HepG2 (cell line): ENCODE measurements around the gene TRIM31. TPM values are rescaled to one million over a fixed set of nuclear protein-coding genes. Genes with fewer than 3 reads are reported as not detected.

Experiments
- ADNP ChIP-seq: sonication (generic); formaldehyde crosslinking; IDR thresholded peaks from 2 replicates; pipeline ENCODE4 v1.4.0; 2020; ENCODE audit warnings: missing genetic modification reagents
- DDIT3 ChIP-seq: sonication (generic); formaldehyde crosslinking; IDR thresholded peaks from 2 replicates; pipeline ENCODE4 v1.4.0; 2020; ENCODE audit warnings: mild to moderate bottlenecking, missing genetic modification reagents
- ELF3 ChIP-seq: IDR thresholded peaks from 2 replicates; pipeline ENCODE4 v1.6.1; 2016; ENCODE audit warnings: missing genetic modification reagents, missing compliant biosample characterization
- GTF2F1 ChIP-seq: fragments of 150-350 bp; IDR thresholded peaks from 2 replicates; pipeline ENCODE4 v1.6.1; 2014; ENCODE audit warnings: low read length
- HMGXB3 ChIP-seq: sonication (generic); formaldehyde crosslinking; IDR thresholded peaks from 2 replicates; pipeline ENCODE4 v1.4.0; 2020; ENCODE audit warnings: missing genetic modification reagents, borderline replicate concordance
- ISX ChIP-seq: sonication (generic); formaldehyde crosslinking; conservative IDR thresholded peaks from 2 replicates; pipeline ENCODE4 v1.5.0; 2020; ENCODE audit warnings: missing genetic modification reagents
- LCORL ChIP-seq, 2 experiments: fragments of 450-650 bp in 1 of 2; sonication (generic) in 1 of 2; formaldehyde crosslinking in 1 of 2; IDR thresholded peaks; 2 replicates each; pipeline versions ENCODE4 v1.5.0 to v1.6.1; 2017 to 2020; ENCODE audit warnings: antibody characterized with exemption in 1 of 2, missing genetic modification reagents in 1 of 2
- NKX3-1 ChIP-seq: sonication (generic); formaldehyde crosslinking; IDR thresholded peaks from 2 replicates; pipeline ENCODE4 v1.5.0; 2020; ENCODE audit warnings: missing genetic modification reagents
- PAXIP1 ChIP-seq: sonication (generic); formaldehyde crosslinking; conservative IDR thresholded peaks from 2 replicates; pipeline ENCODE4 v1.4.0; 2020; ENCODE audit warnings: mild to moderate bottlenecking, missing genetic modification reagents, moderate library complexity
- PHB2 ChIP-seq: fragments of 450-650 bp; IDR thresholded peaks from 2 replicates; pipeline ENCODE4 v1.6.1; 2018; ENCODE audit not compliant: partially characterized antibody
- THAP11 ChIP-seq: IDR thresholded peaks from 2 replicates; pipeline ENCODE4 v1.6.1; 2016; ENCODE audit warnings: missing biosample characterization, missing genetic modification reagents
- ZBTB3 ChIP-seq: sonication (generic); formaldehyde crosslinking; IDR thresholded peaks from 2 replicates; pipeline ENCODE4 v1.4.0; 2020; ENCODE audit warnings: low read depth, mild to moderate bottlenecking, moderate library complexity, missing genetic modification reagents, borderline replicate concordance
- ZNF12 ChIP-seq: sonication (generic); formaldehyde crosslinking; IDR thresholded peaks from 2 replicates; pipeline ENCODE4 v1.5.0; 2020; ENCODE audit warnings: missing genetic modification reagents
- ZNF646 ChIP-seq: sonication (generic); formaldehyde crosslinking; IDR thresholded peaks from 2 replicates; pipeline ENCODE4 v1.9.0; 2021; ENCODE audit warnings: mild to moderate bottlenecking, missing genetic modification reagents
- polyA plus RNA-seq, 8 experiments: library from polyadenylated mRNA; depleted of rRNA in 3 of 8; stranded (reverse) in 7 of 8; unstranded in 1 of 8; fragments of >200 nt; fragmentation: Illumina TruSeq in 4 of 8; extraction: Trizol in 4 of 8; gene quantifications; 2 replicates each; pipeline versions ENCODE4 v1.2.1 to v1.2.3, GENCODE V29; 2011 to 2016; ENCODE audit warnings: low read depth in 4 of 8, missing spikeins in 1 of 8, mixed read lengths in 1 of 8; ENCODE audit not compliant: insufficient read depth in 1 of 8
- total RNA-seq, 5 experiments: library from RNA; depleted of rRNA; stranded (reverse); fragments of >200 nt; fragmentation: Illumina TruSeq; extraction: Trizol; gene quantifications; 2 replicates each; pipeline ENCODE4 v1.2.3, GENCODE V29; 2016; ENCODE audit warnings: low read depth in 1 of 5

TRIM31 gene
- total and polyA plus RNA-seq, 2 of the 13 experiments (the other 11 are each of a cell fraction or from before 2014, with no cell fraction given), result 0.13 to 0.51 TPM

GRCh38 chr6:30100585-30101443 is 12.1 kb downstream of the TRIM31 start (continued):
- TF ChIP-seq ZNF646 (no peak), ISX (CRISPR knock-in tag) (no peak), ADNP (CRISPR knock-in tag) (no peak), ELF3 (peak; percentile 77), GTF2F1 (no peak), DDIT3 (CRISPR knock-in tag) (no peak), LCORL (IDR thresholded peaks at IDR 0.05) (peak; percentile 44; the same call in 1 of the 2 replicates), LCORL (CRISPR knock-in tag; IDR thresholded peaks at IDR 0.05) (peak; percentile 99), PHB2 (no peak), NKX3-1 (no peak), PAXIP1 (CRISPR knock-in tag) (peak; percentile 89), ZBTB3 (CRISPR knock-in tag) (peak; percentile 28; the same call in 1 of the 2 replicates), HMGXB3 (CRISPR knock-in tag) (peak; percentile 18; the same call in 1 of the 2 replicates), THAP11 (CRISPR knock-in tag) (peak; percentile 49; the same call in 1 of the 2 replicates), ZNF12 (no peak)
